GM21619 (cell line): ENCODE data around the gene GABRA4.
A peak's percentile ranks its signal among the peaks of the same experiment; 100 is the strongest.

Experiments
- ATAC-seq: cut with Tn5 transposase; IDR thresholded peaks from one replicate; pipeline ENCODE4 v1.9.1; 2021; ENCODE audit not compliant: unreplicated experiment

GABRA4 gene

GRCh38 chr4:46931981-46932380, 61.4 kb downstream of the GABRA4 start:
- peak; percentile 83 for ATAC-seq

DNA sequence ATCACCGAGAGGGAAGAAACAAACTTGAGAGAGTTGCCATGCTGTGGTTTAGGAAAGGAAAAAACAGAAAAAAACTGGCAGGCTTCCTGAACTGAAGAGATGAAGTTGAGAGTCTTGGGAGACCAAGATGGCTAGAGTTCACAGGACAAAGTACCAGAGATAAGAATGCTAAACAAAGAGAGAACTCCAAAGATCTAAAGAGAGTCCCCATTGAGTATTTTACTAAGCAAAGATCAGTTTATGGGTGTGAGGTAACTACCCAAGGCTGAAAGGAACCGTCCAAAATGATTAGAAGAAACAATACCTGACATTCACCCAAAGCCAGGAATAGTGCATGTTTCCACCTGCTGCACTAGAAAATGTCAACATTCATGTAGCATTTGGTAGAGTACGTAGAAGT, 62.5 kb downstream of the GABRA4 start:
- ATAC-seq: no peak

- ATAC-seq: no peak
Measured at GRCh38 chr4:46927201-46927600, 66.2 kb downstream of the GABRA4 start.

DNA sequence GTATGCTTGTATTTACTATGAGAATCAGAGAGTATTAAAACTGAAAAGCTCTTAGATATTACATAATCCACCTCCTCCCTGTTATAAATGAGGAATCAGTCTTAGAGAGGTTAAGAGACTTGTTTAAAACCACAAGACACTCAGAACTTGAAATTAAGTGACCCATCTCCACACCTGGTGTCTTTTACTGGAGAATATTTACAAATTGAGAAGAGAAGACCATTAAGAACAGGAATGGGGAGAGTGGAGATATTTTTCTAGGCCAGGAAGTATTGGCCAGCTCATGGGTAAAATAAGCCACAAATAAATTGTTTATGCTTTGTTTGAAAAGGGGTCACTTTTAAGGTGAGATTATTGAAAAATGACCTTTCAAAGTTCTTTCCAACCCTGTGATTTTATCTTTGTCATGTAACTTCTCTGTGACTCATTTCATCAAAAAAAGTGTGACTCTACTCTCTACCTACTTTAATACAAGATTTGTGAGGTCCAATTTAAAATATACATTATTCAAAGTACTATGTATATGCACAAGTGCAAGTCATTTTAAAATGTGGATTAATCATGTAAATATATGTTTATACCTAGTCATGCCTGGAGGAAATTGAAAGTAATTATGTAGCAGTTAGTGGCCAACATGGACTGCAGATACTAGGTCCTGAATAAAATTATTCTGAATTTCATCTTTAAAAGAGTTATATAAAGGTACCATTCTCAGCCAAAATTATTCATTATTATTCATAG, 68.4 kb downstream of the GABRA4 start:
- no peak for ATAC-seq

GRCh38 chr4:46922205-46922604, 71.2 kb downstream of the GABRA4 start:
- no peak for ATAC-seq

GRCh38 chr4:46909078-46909477, 84.3 kb downstream of the GABRA4 start, which contains the start of gene COX7B2:
Gene COX7B2 (minus strand): TSS chr4:46909245. CDS start chr4:46735192, 174,053 bp downstream.
- ATAC-seq: no peak

DNA sequence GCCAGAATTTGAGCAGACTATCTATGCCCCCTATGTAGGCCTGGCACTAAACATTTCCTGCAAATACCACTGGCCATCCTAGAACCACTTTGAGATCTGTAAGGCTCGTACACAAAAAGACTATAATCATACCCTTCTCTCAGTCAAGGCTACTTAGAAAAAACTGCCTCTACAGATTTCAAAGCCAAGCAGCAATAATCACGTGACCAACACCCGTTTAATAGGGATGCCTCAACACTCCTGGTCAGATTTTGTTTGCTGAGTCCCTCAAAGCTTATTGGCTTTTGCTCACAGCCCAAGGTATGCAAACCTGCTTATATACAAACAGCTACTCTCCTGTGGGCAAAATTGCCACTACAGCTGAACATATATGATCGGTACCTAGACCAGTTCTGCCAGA, 85.2 kb downstream of the GABRA4 start:
- no peak for ATAC-seq

DNA sequence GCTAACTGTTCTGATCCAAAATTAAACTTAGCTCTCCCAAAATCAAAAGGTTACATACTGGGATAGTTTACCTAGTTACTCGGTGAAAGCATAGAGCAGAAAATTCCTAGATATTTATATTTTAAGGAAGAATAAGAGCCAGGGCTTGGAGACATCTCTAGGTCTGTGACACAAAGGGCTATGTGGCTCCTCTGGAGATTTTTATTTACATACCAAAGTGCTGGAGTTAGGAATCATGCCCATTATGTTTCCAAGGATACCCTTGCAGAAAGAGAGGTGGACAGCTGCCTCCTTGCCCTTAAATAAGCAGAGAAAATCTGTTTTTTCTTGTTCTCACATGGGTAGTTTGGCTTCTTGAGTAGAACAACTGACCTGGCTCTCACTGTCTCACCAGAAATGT, 93.3 kb downstream of the GABRA4 start:
- ATAC-seq: no peak

GRCh38 chr4:46894826-46895225, 98.6 kb downstream of the GABRA4 start:
- ATAC-seq: no peak

DNA sequence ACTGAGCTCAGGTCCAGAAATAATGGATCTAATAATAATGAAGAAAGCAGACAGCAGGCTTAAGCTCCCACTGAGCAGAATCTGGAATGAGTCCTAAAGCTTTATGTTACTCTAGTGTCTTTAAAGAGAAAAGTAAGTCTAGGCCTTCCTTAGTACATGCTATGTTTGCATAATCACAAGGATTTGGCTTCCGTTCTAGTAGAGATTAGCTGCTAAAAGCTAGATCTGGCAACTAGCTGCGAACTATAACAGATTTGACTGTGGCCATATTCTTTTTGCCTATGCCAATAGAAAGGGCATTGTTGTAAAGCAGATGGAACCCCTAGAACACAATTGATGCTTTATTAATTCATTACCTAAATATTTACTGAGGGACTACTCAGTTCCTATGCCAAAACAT, 103.3 kb downstream of the GABRA4 start:
- no peak for ATAC-seq

DNA sequence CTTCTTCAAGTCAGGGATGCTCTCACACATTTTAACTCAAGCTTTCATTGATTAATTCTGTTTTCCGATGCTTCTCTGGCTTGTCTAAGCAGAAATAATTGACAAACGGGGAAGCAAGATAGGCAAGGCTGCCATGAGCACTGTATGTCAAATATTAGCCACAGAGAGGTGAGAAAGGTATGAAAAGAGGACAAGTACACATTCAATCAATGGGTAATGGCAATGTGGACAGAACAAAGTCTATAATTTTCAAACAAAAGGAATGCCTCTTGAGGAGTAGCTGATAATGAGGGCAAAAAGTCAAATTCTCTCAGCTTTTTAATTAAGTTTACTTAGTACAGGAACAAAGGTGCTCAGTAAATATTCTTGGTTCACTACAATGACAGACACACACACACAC, 104.0 kb downstream of the GABRA4 start:
- no peak for ATAC-seq

- ATAC-seq: no peak
Measured at GRCh38 chr4:46886711-46887110, 106.7 kb downstream of the GABRA4 start.

DNA sequence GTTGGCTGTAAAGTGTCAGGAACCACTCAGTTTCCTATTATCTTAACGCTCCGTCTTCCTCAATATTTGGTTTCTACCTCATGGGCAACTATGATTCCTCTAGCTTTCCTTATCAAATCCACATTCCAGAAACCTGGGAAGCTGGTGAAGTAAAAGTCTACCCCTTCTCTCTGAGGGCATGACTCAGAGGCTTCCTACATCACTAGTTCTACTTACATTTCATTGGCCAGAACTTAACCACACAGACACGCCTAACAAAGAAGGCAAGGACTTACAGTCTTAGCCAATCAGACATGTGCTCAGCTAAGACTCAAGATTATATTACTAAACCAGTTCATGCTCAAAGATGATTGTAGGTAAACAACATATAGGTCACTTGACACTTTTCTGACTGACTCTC, 114.7 kb downstream of the GABRA4 start:
- no peak for ATAC-seq

- no peak for ATAC-seq
Measured at GRCh38 chr4:46874811-46875210, 118.6 kb downstream of the GABRA4 start.

DNA sequence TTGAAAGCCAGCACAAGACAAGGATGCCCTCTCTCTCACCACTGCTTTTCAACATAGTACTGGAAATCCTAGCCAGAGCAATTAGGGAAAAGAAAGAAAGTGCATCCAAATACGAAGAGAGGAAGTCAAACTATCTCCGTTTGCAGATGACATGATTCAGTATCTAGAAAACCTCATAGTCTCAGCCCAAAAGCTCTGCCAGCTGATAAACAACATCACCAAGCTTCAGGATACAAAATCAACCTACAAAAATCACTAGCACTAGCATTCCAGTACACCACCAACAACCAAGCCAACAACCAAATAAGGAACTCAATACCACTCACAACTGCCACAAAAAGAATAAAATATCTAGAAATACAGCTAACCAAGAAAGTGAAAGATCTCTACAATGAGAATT, 123.0 kb downstream of the GABRA4 start:
- ATAC-seq: no peak
